GM04503 (cell line): ENCODE data around the gene SGMS2.
A peak's percentile ranks its signal among the peaks of the same experiment; 100 is the strongest.
"Not testable (repeated sequence)": the region's sequence is repeated elsewhere in the genome, so short reads cannot be mapped to it uniquely, and the experiment has no call there.

Experiments
- DNase-seq: peaks from one replicate; pipeline ENCODE4 v3.0.0-alpha.2; 2012; ENCODE audit warnings: low read depth

SGMS2 gene

DNA sequence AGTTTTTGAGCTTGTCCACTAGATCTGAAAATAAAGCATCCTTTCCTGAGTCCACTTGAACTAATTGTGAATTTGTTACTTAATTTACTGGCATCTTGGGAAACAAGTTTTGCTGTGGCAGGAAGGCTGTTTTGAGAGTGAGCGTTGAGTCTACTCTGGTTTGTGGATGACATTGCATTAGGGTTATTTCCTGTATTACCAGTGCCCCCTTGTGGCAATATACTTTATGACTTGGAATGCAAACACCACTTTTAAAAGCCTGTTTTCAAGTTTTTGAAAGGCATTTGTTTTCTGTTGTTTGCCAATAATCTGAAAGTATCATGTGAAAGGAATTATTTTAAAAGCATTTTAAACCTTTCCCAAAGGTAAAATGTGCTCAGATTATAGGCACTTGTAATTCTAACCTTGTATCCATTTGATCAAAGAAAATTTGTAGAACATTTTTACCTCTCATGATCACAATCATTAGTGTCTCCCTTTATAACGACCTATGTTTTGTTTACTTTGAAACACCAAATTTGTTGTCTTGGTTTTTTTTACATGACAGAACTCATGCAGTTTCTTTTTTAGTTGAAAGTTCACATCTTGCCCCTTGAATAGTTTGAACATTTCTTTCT, 88.7 kb downstream of the SGMS2 start:
- no peak for DNase-seq

DNA sequence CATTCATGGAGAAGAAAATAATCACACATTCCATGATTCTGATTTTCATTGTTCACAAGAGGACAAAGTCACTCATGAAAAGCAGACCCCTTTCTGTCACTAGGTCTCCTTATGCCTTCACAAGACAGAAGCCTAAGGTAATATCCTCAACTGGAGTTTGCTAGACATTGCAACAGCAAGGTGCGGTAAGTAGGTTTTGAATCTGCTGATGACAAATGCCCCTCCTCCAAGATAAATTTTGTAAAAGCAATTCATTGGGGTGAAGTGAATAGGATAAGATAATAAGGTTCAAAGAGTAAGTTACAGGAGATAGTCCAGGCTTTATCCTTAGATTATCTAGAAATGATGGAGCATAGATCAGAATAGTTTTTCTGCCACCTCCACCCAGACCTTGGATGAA, 90.5 kb downstream of the SGMS2 start:
- DNase-seq: no peak

DNA sequence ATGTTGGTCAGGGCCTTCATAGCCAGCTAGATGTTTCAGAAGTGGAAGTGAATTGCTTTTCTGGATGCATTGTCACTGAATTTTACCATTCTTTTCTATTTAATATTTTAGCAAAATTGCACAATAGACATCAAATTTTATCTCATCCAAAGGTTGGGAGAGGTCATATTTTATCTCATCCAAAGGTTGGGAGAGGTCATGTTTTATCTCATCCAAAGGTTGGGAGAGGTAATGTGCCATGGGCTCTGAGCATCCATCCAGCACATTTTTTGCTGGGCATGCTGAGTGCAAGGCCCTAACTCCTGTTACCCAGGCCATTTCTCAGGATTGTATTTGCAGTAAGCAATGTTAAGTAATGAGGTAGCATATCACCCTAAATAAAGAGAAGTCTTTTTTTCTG, 91.9 kb downstream of the SGMS2 start:
- no peak for DNase-seq

DNA sequence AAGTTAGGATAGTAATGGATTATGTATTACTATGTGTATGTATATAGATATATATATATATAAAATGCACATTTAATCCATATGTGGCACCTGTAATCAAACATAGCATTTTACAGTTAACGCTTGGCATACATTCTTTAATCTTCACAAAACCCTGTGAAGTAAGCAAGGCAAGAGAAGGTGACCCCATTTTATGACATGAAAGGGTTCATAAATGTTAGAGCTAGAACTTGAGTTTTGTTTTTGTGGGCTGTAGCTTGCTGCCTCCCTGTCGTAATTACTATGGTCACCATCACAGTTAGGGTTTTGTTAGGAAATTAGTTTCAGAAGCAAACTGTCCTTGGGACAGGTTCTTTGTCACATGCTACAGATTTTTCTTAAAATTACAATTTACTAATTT, 92.8 kb downstream of the SGMS2 start:
- DNase-seq: no peak

DNA sequence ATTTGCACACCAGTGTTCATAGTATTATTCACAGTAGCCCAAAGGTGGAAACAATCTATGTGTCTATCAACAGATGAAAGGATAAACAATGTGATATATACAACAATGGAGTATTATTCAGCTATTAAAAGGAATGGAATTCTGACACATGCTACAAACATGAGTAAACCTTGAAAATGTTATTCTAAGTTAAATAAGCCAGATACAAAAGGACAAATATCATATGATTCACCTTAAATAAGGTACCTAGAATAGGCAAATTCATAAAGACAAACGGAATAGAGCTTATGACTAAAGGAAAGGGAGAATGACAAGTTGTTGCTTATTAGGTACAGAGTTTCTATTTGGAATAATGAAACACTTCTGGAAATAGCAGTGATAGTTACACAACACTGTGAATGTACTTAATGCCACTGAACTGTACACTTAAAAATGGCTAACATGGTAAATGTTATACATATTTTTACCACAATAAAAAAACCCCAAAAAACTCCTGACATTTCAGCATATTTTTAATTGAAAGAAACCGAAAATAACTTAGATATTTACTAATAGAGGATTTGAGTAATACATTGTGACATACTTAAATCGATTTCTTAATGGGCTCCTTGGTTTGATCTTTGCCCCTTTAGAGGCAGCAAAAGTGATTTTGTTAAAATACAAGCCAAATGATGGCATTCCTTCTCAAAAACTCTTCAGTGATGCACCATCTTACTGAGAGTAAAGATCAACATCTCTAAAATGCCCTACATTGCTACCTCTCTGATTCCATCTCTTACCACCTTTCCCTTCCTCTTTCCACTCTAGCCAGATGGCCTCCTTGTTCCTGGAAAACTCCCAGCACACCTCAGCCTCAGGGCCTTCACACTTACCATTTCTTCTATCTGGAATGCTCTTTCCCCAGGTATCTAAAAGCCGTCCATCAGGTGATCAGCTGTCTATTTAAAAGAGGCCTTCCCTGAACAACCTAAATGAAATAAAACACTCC, 98.0 kb downstream of the SGMS2 start:
- DNase-seq: no peak

DNA sequence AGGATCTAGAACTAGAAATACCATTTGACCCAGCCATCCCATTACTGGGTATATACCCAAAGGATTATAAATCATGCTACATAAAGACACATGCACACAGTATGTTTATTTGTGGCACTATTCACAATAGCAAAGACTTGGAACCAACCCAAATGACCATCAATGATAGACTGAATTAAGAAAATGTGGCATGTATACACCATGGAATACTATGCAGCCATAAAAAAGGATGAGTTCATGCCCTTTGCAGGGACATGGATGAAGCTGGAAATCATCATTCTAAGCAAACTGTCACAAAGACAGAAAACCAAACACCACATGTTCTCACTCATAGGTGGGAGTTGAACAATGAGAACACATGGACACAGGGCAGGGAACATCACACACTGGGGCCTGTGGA, 101.0 kb downstream of the SGMS2 start:
- DNase-seq: not testable (repeated sequence)

DNA sequence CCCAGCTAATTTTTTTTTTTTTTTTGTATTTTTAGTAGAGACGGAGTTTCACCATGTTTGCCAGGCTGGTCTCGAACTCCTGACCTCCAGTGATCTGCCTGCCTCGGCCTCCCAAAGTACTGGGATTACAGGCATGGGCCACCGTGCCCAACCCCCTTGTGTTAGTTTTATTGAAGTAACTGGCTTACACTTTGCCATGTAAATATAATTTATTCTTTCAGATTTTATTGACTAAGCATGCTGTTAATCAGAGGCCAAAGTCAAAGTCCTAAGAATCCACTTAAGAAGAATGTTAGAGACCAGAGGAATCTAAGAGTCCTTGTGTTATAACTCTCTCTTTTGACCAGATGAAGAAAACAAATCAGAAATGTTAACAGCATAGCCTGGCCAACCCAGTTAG, 102.1 kb downstream of the SGMS2 start:
- not testable (repeated sequence) for DNase-seq

DNA sequence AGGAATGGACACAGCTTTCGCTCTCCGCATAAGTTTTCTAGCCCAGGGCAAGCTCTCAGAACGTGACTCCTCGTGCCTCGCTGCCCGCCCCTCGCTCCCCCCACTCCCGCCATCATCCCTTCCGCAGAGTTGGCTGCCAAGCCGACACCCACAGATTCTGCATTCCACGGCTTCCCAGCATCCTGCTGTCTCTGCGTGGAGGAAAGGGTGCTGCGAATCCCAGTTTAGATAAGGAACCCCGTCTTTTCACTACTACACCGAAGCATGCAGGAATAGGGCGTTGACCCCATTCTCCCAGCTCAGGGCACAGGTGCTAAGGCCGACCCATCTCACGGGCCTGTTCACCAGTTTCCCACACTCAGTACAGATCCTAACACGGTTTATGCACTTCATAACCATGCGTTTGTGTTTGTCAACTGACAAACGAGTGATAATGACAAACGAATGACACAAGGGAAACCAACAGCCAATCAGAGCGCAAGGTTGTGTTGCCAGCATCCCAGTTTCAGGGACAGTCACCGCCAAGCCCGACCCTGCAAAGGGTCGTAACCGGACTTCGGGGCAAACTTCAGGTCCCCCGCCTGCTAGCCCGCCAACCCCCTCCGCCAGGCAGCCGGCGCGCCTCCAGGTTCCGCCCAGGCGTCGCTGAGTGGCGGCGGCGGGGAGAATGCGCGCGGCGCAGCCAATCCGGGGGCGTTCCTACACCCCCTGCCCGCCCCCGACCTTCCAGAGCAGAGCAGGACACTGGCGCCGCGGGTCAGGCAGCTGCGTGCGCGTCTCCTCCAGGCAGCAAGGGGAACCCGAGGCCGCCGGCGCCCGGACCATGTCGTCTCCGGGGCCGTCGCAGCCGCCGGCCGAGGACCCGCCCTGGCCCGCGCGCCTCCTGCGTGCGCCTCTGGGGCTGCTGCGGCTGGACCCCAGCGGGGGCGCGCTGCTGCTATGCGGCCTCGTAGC, 106.4 kb downstream of the SGMS2 start, which contains the start of gene CYP2U1:
TSS of gene CYP2U1 (plus strand) at position 729 of the 954 bp plus-strand sequence. CDS start at position 824, 95 bp downstream.
- DNase-seq: peak; percentile 37

DNA sequence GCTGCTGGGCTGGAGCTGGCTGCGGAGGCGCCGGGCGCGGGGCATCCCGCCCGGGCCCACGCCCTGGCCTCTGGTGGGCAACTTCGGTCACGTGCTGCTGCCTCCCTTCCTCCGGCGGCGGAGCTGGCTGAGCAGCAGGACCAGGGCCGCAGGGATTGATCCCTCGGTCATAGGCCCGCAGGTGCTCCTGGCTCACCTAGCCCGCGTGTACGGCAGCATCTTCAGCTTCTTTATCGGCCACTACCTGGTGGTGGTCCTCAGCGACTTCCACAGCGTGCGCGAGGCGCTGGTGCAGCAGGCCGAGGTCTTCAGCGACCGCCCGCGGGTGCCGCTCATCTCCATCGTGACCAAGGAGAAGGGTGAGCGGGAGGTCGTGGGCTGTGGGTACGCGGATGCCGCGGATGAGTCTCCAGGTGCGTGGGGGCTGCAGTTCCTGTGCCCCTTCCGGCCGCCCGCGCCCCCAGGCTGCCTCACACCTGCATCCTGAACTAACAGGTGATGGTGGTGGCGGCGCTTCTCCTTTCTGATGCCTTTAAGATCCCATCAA, 107.1 kb downstream of the SGMS2 start:
- DNase-seq: no peak

DNA sequence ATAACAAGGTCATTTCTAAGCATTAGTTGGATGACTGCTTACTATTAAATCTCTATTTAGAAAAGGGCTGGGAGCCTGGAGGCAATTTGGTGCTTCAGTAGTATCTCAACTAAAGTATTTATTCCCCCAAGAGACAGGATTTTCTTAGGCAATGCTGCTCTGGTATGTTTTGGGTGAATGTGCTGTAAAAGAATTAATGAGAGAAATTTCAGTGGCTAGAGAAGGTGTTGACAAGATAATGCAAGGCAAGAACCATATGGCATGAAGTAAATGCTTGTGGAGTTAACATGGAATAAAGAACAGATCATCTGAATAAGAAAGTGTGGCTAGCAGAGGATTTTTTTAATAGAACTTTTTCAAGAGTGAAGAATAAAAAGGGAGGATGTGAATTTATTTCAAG, 110.5 kb downstream of the SGMS2 start:
- DNase-seq: no peak

DNA sequence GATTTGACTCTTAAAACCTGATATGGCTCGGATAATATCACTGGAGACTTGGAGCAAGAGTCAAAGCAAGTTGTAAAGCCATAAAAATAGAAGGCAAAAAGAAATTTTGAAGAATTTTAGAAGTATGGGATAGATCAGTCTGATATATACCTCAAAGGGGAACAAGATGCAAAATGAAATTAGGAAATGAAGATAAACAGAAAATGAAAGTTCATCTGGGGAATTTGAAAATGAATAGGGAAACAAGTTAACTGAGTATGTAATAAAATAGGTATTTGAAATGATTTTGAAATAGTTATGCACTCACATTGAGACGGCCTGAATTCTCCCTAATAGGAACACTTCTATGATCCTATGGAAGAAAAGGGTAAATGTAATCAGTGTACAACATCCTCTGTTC, 112.3 kb downstream of the SGMS2 start:
- no peak for DNase-seq

DNA sequence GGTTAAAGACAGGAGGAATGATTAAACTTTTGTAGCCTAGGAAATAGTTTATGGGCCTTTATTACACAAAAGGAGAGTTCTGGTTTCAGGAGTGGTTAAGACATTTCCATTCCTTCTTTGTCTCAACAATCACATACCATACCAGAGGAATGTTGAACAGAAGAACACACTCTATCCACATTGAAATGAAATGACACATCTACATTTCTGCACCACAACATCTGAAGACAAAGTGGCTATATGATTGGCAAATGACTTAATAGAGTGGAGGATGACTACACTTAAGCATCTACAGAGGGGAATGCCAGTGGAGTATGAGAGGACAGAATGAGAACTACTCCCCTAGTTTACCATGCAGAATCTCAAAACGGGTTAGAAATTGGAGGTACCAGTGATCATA, 114.6 kb downstream of the SGMS2 start:
- peak; percentile 64 for DNase-seq

DNA sequence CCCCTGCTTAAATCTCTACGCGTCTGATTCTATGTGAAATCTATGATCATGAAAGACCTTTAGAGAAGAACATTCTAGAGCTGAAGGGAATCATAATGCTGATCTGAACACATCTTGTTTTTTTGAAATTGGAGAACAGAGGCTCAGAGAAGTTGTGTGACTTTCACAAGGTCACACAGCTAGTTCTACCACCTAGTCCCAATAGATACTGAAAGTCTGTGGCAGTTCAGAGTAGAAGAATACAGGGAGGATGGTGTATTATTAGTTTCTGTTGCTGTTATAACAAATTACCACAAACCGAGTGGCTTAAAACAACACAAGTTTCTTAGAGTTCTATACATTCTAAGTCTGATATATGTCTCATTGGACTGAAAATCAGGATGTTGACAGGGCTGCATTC, 121.1 kb downstream of the SGMS2 start:
- no peak for DNase-seq

DNA sequence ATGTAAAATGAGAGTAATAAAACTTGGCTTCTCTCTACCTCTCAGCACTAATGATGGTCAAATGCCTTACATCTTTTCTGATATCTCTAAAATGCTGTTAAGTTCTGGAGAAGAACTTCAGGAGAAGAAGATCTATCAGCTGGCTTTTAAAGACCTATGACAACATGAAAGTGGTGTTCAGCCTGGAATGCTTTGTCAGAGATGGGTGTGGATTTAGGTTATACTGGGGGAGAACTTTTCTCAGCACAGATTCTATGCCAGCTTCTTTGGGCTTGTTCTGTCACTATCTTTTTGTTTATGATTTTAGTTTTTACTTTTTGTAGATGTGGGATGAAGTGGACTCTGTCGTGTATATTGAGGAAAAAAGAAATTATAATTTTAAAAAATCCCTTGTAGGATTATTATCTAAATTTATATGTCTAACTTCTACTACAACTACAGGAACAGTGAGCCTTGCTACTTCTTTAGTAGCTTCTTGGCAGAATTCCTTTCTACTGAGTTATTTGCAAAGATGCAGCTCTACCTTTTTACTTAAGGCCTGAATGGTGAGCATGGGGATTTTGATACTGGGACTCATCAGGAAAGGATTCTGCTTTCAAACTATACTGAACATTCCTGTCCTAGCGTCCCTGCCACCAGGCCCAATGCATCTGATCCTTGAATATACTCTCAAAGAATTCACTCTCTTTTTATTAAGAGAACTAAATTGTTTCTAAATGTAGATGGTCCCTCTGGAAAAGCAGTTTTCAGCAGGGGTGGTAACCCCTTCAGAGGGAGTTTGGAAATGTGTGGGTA, 126.2 kb downstream of the SGMS2 start:
- DNase-seq: no peak

DNA sequence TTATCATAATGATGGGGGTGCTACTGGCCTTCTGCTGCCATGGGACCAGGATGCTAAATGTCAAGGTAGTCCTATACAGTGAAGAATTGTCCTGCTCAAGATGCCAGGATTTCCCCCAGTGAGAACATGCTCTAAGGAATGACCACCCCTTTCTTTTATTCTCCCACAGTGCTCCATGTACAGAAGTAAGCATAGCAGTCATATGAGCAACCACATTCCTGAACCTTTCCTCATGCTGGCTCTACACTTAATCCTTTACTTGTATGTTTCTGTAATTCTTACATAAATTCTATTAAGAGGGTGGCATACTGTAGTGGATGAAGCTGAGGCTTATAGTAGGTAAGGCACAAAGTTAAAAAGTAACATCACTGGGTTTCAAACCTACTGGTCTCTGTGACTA, 126.8 kb downstream of the SGMS2 start:
- no peak for DNase-seq

DNA sequence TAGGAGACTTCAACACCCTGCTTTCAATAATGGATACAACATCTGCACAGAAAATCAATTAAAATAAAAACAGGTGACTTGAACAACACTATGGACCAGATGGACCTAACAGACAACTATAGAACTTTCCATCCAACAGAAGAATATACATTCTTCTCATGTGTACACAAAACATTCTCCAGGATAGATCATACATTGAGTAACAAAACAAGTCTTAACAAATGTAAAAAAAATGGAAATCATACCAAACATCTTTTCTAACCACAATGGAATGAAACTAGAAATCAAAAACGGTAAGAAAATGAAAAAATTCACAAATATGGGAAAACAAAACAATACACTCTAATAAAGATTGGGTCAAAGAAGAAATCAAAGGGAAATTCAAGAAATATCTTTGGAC, 131.3 kb downstream of the SGMS2 start:
- DNase-seq: no peak
